Cortex of kidney (tissue), 1 donor: ENCODE data around the gene CTCFL.
"Not testable (repeated sequence)": the region's sequence is repeated elsewhere in the genome, so short reads cannot be mapped to it uniquely, and the experiment has no call there.

Experiments
- DNase-seq: peaks from one replicate; lab custom pipeline; 2025; lab: John Stamatoyannopoulos, UW

Gene CTCFL

DNA sequence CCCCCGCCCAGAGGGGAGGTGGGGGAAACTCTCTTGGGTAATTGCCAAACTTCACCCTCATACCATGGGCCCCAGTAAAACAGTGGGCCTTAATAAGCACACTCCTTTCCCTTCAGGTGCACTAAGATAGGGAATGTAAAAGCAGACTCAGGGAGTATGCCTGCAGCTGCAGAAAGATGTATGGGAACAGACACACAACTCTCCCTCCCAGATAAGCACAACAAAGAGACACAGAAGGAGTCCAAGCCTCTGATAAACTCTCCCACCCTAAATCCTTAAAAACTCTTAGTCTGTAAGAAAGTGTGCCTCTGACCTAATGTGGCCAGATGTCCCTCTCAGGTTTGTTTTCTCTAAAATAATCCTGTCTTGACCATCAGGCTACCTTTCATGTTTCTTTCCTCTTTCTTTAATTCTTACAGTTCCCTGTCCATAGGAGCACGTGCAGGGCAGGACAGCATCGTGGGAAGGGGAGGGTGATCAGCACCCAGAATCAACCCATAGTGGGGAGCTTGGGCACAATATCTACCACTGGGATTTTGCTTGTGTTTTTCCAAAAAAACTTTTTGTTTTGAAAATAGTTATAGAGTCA, 11.3 kb upstream of the CTCFL start:
- no peak for DNase-seq

DNA sequence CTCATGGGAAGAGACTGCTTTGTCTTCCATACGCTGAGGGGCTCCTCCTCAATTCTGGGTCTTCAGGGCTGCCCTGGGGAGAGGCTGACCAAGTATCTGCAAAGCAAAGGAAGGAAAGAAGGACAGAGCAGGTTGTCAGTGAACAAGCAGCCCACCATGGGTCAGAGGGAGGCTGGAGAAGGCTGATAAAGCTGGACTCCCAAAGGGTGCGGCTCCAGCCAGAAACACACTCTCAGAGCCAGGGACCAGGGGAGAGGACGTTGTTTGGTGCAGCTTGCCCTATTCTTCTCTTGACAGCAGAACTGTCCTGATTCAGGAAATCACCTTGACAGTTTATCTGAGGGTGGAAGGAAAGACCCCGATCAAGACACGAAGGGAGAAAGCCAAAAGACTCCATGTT, 10.4 kb upstream of the CTCFL start:
- DNase-seq, result no peak

GRCh38 chr20:57532104-57532503, 7.2 kb upstream of the CTCFL start:
- DNase-seq, result no peak

DNA sequence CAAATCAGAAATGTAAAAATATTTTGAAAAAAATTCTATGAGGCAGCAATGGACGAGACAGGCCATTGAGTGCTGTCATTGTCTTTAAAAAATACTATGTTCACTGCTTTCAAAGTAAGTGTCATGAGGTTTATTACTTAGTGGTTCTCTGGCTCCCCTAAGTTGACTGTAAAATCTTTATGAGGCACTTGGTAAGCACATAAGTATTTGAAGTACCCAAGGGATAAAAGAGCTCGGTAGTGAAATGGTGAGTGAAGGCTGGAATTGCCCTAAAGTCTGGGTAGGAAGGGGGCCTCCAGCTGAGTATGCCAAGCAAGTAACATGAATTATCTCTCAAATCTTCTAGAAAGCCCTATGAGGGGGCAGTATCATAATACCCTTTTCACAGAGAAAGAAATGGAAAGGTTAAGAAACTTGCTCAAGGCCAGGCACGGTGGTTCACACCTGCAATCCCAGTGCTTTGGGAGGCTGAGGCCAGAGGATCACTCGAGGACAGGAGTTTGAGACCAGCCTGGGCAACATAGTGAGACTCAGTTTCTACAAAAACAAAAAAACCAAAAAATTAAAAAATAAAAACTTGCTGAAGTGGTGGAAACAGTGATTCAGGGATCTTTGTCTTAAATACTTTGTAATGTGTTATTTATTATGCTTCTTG, 5.5 kb upstream of the CTCFL start:
- no peak for DNase-seq

DNA sequence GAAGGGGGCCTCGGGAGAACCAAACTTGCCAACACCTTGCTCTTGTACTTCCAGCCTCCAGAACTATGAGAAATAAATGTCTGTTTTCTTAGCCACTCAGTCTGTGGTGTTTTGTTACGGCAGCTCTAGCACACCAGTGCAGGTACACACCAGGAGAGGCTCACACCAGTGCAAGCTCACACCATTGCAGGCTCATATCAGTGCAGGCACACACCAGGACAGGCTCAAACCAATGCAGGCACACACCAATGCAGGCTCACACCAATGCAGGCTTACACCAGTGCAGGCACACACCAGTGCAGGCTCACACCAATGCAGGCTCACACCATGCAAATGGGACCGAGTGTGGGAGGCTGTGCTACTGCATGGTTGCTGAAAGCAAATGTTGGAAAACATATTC, 4.9 kb upstream of the CTCFL start:
- DNase-seq, result no peak

- DNase-seq, result no peak
Measured at GRCh38 chr20:57529160-57529585, 4.2 kb upstream of the CTCFL start.

- DNase-seq, result no peak
Measured at GRCh38 chr20:57528148-57528547, 3.2 kb upstream of the CTCFL start.

DNA sequence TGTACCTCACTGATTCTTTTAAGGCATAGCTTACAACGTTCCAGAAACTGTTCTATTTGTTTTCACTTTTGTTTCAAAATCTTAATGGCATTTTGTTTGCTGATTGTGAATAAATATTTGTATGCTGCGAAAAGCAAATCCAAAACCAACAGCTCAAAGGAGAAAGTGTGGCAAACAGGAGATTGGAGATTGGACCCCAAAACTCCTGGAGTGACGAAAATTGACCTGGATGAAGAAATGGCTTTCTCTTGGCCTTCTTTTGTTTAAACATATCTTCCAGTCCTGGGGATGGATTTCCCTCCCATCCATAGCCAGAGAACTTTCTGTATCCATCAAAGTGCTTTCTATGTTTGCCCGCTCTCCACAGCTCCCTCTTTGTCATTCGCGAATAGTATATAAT, 2.8 kb upstream of the CTCFL start:
- no peak for DNase-seq

DNA sequence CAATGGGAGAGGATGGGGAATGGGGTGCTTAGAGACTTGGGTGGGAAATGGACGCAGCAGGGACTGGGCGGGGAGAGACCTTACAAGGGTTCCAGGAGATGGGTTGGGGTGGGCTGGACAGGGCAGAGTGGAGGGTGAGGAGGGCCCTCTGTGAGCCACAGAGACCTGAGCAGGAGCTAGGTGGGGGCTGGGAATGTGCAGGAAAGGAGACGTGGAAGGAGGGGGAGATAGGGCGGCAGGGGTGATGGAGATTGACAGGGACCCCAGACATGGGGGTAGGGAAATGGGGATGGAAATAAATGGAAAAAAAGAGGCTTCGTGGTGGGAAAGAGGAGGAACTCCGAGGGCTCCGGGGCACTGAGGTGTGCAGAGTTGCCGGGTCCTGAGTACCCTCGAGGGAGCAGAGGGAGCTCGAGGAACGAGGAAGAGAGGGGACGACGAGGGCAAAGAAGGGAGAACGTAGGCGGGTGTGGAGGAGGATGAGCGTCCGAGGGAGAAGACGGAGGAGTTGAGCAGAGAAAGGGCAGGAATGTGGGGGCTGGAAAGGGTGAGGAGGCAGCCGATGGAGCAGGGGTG, 2.0 kb upstream of the CTCFL start:
- no peak for DNase-seq

DNA sequence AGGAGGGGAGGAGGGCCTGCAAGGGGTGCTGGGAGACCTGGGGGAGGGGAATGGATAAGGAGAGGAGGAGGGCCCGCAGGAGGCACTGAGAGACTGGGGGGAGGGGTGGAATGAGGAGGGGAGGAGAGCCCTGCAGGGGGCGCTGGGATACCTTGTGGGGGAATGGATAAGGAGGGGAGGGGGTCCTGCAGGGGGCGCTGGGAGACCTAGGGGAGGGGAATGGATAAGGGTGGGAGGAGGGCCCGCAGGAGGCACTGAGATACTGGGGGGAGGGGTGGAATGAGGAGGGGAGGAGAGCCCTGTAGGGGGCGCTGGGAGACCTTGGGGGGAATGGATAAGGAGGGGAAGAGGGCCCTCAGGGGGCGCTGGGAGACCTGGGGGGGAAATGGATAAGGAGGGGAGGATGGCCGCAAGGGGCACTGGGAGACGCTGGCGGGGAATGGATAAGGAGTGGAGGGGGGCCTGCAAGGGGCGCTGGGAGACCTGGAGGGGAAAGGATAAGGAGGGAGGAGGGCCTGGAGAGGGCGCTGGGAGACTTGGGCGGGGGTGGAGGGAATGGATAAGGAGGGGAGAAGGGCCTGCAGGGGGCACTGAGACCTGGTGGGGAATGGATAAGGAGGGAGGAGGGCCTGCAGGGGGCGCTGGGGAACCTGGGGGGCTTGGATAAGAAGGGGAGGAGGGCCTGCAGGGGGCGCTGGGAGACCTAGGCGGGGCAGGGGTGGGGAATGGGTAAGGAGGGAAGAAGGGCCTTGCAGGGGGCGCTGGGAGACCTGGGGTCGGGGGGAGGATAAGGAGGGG, 1.3 kb upstream of the CTCFL start:
- DNase-seq, result no peak

DNA sequence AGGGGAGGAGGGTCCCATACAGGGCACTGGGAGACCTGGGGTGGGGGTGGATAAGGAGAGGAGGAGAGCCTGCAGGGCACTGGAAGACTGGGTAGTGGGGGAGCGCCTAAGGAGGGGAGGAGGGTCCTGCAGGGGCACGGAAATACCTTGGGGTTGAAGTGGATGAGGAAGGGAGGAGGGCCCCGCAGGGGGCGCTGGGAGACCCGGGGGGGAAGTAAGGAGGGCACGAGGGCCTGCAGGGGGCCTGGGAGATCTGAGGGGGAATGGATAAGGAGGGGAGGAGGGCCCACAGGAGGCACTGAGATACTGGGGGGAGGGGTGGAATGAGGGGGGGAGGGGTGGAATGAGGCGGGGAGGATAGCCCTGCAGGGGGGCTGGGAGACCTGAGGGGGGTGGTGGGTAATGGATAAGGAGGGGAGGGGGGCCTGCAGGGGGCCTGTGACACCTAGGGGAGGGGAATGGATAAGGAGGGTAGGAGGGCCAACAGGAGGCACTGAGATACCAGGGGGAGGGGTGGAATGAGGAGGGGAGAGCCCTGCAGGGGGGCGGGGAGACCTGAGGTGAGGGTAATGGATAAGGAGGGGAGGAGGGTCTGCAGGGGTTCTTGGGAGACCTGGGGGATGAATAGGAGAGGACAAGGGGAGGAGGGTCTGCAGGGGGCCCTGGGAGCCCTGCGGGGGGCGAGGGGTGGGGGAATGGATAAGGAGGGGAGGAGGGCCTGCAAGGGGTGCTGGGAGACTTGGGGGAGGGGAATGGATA, 567 bp upstream of the CTCFL start:
- no peak for DNase-seq

DNA sequence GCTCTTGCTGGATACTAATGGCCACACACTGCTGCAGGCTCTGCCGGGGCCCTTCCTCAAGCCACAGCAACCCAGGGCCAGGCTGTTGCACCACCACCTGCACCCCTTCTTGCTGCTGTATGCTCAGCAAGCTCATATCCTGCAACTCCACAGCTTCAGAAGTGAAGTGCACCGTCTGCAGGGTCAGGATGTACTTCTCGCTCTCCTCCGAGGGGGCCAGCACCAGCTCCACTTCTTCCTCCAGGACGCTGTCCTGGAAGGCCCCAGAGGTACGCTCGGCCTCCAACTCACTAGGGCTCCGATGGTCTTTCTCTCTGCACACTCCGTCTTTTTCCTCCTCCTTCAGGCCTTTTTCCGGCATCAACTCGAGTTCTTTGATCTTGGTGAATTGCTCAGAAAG, 1.2 kb downstream of the CTCFL start:
- DNase-seq, result no peak

GRCh38 chr20:57522380-57523140, 2.4 kb downstream of the CTCFL start:
- no peak for DNase-seq

- DNase-seq, result no peak
Measured at GRCh38 chr20:57517904-57518303, 7.0 kb downstream of the CTCFL start.

GRCh38 chr20:57514273-57514751, 10.6 kb downstream of the CTCFL start:
- no peak for DNase-seq

DNA sequence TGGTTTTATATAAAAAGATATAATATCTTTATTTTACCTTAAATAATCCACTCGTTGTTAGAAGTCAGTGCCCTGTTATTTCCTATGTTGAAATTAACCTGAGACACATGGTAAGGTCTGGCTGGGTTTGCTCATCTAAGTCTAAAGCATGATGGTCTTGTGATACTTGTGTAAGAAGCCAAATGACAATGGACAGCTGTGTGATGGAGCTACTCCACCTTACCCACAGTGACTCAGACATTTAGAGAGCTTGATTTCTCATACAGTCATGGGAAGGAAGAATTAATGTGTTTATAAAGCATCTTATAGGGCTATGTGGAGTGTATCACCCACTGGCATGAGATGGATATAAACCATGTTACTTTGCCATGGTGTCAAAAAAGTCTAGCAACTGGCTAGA, 11.7 kb downstream of the CTCFL start:
- DNase-seq, result no peak

DNA sequence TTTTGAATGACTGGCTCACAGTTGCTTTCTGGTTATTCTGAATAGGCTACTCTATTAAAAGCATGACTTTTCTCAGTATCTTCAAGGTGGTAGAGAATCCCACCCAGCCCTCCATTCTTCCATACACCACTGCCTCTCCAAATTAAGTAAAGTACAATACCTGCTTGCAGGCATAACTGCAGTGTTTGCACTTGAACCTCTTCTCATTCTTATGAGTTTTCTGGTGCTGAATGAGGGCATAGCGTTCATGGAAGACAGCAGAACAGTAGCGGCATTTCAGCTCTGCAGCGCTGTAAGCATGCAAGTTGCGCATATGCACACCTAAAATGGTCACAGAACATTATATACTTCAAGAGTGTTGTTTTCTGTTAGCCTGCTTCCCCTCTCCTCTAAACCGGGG, 12.5 kb downstream of the CTCFL start:
- DNase-seq, result no peak

- DNase-seq, result not testable (repeated sequence)
Measured at GRCh38 chr20:57511709-57512108, 13.2 kb downstream of the CTCFL start.

GRCh38 chr20:57509665-57510237, 15.2 kb downstream of the CTCFL start:
- DNase-seq, result no peak

DNA sequence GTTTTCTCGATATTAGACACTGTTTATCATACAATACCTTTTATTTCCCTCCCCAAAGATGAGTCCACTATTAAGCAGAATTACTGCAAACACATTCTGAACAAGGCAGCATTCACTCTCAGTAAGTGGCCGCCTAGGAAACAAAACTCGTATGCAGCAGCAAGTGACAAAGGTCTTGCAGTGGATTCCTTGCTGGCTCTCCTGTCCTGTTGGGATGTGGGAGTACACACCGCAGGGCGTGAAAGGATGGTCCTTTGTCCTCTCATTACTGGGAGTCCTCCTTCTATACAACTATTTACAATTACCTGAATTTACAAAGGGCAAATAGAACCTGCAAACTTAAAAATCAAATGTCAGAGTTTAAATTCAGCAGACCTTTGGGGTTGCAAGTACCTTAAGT, 16.1 kb downstream of the CTCFL start:
- no peak for DNase-seq

- no peak for DNase-seq
Measured at GRCh38 chr20:57508381-57508780, 16.6 kb downstream of the CTCFL start.
